Neural cell (in vitro differentiated cells): ENCODE data around the gene ZNF521. TPM values are rescaled to one million over a fixed set of nuclear protein-coding genes. Genes with fewer than 3 reads are reported as not detected.

ENCODE experiments used
- H2AFZ ChIP-seq: fragments of 200-600, 300-800 bp; sonication (generic), shearing (Covaris generic); 2 replicates; pipeline ENCODE4 v1.6.0; 2014; ENCODE audit warnings: low read depth, mild to moderate bottlenecking, antibody characterized with exemption, low read length, moderate library complexity
- H3F3A ChIP-seq: fragments of 200-600 bp; shearing (Covaris generic); 2 replicates; pipeline ENCODE4 v1.6.1; 2016; ENCODE audit warnings: mild to moderate bottlenecking, moderate library complexity, mixed read lengths, antibody characterized with exemption, low read length; ENCODE audit not compliant: insufficient read depth, poor library complexity, severe bottlenecking
- H3K27ac ChIP-seq: fragments of 200-600, 300-800 bp; sonication (generic), shearing (Covaris generic); 2 replicates; pipeline ENCODE4 v1.5.1; 2014; ENCODE audit warnings: mild to moderate bottlenecking, low read length, moderate library complexity
- H3K27me3 ChIP-seq: fragments of 300-800, 200-600 bp; sonication (generic), shearing (Covaris generic); 2 replicates; pipeline ENCODE4 v1.6.0; 2014; ENCODE audit warnings: mild to moderate bottlenecking, low read depth, low read length, moderate library complexity; ENCODE audit not compliant: insufficient read depth
- H3K36me3 ChIP-seq: fragments of 300-800, 200-600 bp; sonication (generic), shearing (Covaris generic); 2 replicates; pipeline ENCODE4 v1.5.1; 2014; ENCODE audit warnings: mild to moderate bottlenecking, antibody characterized with exemption, low read length, moderate library complexity; ENCODE audit not compliant: insufficient read depth
- H3K4me2 ChIP-seq: fragments of 300-800, 200-600 bp; sonication (generic), shearing (Covaris generic); 2 replicates; pipeline ENCODE4 v1.6.0; 2014; ENCODE audit warnings: mild to moderate bottlenecking, low read length
- H3K4me3 ChIP-seq: fragments of 300-800, 200-600 bp; sonication (generic), shearing (Covaris generic); 2 replicates; pipeline ENCODE4 v1.5.1; 2014; ENCODE audit warnings: mild to moderate bottlenecking, low read length, moderate library complexity
- H3K79me2 ChIP-seq: fragments of 200-600 bp; shearing (Covaris generic); replicated peaks from 2 replicates; pipeline ENCODE4 v1.6.0; 2014; ENCODE audit warnings: mild to moderate bottlenecking, low read length, moderate library complexity; ENCODE audit not compliant: insufficient read depth
- H3K9ac ChIP-seq: fragments of 300-800, 200-600 bp; sonication (generic), shearing (Covaris generic); 2 replicates; pipeline ENCODE4 v1.6.1; 2016; ENCODE audit warnings: mild to moderate bottlenecking, low read length, mixed read lengths
- H3K9me2 ChIP-seq: fragments of 200-600 bp; shearing (Covaris generic); 2 replicates; pipeline ENCODE4 v1.6.1; 2016; ENCODE audit warnings: mild to moderate bottlenecking, low read length, mixed read lengths; ENCODE audit not compliant: insufficient read depth
- H3K9me3 ChIP-seq: fragments of 200-600, 300-800 bp; sonication (generic), shearing (Covaris generic); 2 replicates; pipeline ENCODE4 v1.6.1; 2016; ENCODE audit warnings: mild to moderate bottlenecking, mixed run types, low read length, moderate library complexity, mixed read lengths
- H4K20me1 ChIP-seq: fragments of 200-600 bp; shearing (Covaris generic); 2 replicates; pipeline ENCODE4 v1.6.1; 2016; ENCODE audit warnings: mild to moderate bottlenecking, mixed run types; ENCODE audit not compliant: insufficient read depth
- CTCF ChIP-seq: fragments of 450-650 bp; IDR thresholded peaks from 2 replicates; pipeline ENCODE4 v1.5.1; 2014; ENCODE audit warnings: antibody characterized with exemption, mild to moderate bottlenecking, moderate library complexity; ENCODE audit not compliant: poor library complexity, severe bottlenecking
- EP300 ChIP-seq: fragments of 450-650 bp; conservative IDR thresholded peaks from 2 replicates; pipeline ENCODE4 v1.6.1; 2014; ENCODE audit warnings: antibody characterized with exemption, mild to moderate bottlenecking, moderate library complexity; ENCODE audit not compliant: poor library complexity, severe bottlenecking
- EZH2 ChIP-seq: fragments of 200-600, 300-800 bp; shearing (Covaris generic), sonication (generic); IDR thresholded peaks from 2 replicates; pipeline ENCODE4 v1.6.1; 2014; ENCODE audit warnings: antibody characterized with exemption, low read length, borderline replicate concordance, mild to moderate bottlenecking; ENCODE audit not compliant: insufficient read depth, poor library complexity, severe bottlenecking
- MXI1 ChIP-seq: fragments of 450-650 bp; conservative IDR thresholded peaks from 2 replicates; pipeline ENCODE4 v1.6.1; 2014; ENCODE audit warnings: antibody characterized with exemption, mild to moderate bottlenecking; ENCODE audit not compliant: poor library complexity, severe bottlenecking
- POLR2AphosphoS5 ChIP-seq: IDR thresholded peaks from 2 replicates; pipeline ENCODE4 v1.6.1; 2012
- RAD21 ChIP-seq: fragments of 450-650 bp; conservative IDR thresholded peaks from 2 replicates; pipeline ENCODE4 v1.6.1; 2014; ENCODE audit warnings: antibody characterized with exemption, mild to moderate bottlenecking, moderate library complexity
- SMC3 ChIP-seq: fragments of 450-650 bp; conservative IDR thresholded peaks from 2 replicates; pipeline ENCODE4 v1.6.1; 2014; ENCODE audit warnings: antibody characterized with exemption, mild to moderate bottlenecking, moderate library complexity; ENCODE audit not compliant: poor library complexity
- TAF1 ChIP-seq: IDR thresholded peaks from 2 replicates; pipeline ENCODE4 v1.6.1; 2012; ENCODE audit warnings: low read depth
- polyA plus RNA-seq: library from polyadenylated mRNA; depleted of rRNA; stranded (reverse); fragments of >200 nt; gene quantifications from 2 replicates; pipeline ENCODE4 v1.2.3, GENCODE V29; 2014
- TF ChIP-seq, protein P1 (sequence below): IDR thresholded peaks from 2 replicates; pipeline ENCODE4 v1.6.1; 2012; ENCODE audit warnings: borderline replicate concordance

The ZNF521 gene
- polyA plus RNA-seq, 1 donor from 2014 or later = 101 TPM

GRCh38 chr18:25223899-25224886 is 127.8 kb downstream of the ZNF521 start:
- no peak for TF ChIP-seq TAF1
- TF ChIP-seq POLR2AphosphoS5 = no peak
- TF ChIP-seq EP300 = no peak
- TF ChIP-seq RAD21 = no peak
- TF ChIP-seq EZH2 = no peak
- TF ChIP-seq SMC3 = no peak
- TF ChIP-seq, protein P1, sequence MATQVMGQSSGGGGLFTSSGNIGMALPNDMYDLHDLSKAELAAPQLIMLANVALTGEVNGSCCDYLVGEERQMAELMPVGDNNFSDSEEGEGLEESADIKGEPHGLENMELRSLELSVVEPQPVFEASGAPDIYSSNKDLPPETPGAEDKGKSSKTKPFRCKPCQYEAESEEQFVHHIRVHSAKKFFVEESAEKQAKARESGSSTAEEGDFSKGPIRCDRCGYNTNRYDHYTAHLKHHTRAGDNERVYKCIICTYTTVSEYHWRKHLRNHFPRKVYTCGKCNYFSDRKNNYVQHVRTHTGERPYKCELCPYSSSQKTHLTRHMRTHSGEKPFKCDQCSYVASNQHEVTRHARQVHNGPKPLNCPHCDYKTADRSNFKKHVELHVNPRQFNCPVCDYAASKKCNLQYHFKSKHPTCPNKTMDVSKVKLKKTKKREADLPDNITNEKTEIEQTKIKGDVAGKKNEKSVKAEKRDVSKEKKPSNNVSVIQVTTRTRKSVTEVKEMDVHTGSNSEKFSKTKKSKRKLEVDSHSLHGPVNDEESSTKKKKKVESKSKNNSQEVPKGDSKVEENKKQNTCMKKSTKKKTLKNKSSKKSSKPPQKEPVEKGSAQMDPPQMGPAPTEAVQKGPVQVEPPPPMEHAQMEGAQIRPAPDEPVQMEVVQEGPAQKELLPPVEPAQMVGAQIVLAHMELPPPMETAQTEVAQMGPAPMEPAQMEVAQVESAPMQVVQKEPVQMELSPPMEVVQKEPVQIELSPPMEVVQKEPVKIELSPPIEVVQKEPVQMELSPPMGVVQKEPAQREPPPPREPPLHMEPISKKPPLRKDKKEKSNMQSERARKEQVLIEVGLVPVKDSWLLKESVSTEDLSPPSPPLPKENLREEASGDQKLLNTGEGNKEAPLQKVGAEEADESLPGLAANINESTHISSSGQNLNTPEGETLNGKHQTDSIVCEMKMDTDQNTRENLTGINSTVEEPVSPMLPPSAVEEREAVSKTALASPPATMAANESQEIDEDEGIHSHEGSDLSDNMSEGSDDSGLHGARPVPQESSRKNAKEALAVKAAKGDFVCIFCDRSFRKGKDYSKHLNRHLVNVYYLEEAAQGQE = no peak
- H3K36me3 ChIP-seq = peaks cover 19% of the 10 kb centered on the region
- H3F3A ChIP-seq = no peaks in the 10 kb centered on the region
- H3K9me3 ChIP-seq = no peaks in the 10 kb centered on the region
- no peak overlapping the region for H2AFZ ChIP-seq
- peaks cover 25% of the 10 kb centered on the region for H3K79me2 ChIP-seq
- H3K4me3 ChIP-seq = no peak overlapping the region
- H3K27me3 ChIP-seq = no peaks in the 10 kb centered on the region
- no peak overlapping the region for H3K4me2 ChIP-seq
- H3K27ac ChIP-seq = no peak overlapping the region
- H4K20me1 ChIP-seq = no peaks in the 10 kb centered on the region
- H3K9me2 ChIP-seq = no peaks in the 10 kb centered on the region
- H3K9ac ChIP-seq = no peak overlapping the region

GRCh38 chr18:25223211-25223610 is 128.8 kb downstream of the ZNF521 start:
- Histone ChIP-seq H3K4me2 (no peak overlapping the region), H3K79me2 (peaks cover 25% of the 10 kb centered on the region), H3K9me3 (no peaks in the 10 kb centered on the region), H3K9me2 (no peaks in the 10 kb centered on the region), H3K4me3 (no peak overlapping the region), H3K27ac (no peak overlapping the region), H3K36me3 (peaks cover 19% of the 10 kb centered on the region), H4K20me1 (no peaks in the 10 kb centered on the region), H3K9ac (no peak overlapping the region), H2AFZ (no peak overlapping the region), H3K27me3 (no peaks in the 10 kb centered on the region), H3F3A (no peaks in the 10 kb centered on the region)
- TF ChIP-seq TAF1 = no peak
- no peak for TF ChIP-seq RAD21
- TF ChIP-seq EP300 = no peak
- no peak for TF ChIP-seq POLR2AphosphoS5

GRCh38 chr18:25222648-25223047 is 129.3 kb downstream of the ZNF521 start:
- Histone ChIP-seq H3K36me3 (peaks cover 19% of the 10 kb centered on the region), H3K9ac (no peak overlapping the region), H3K4me3 (no peak overlapping the region), H3F3A (no peaks in the 10 kb centered on the region), H2AFZ (no peak overlapping the region), H3K9me2 (no peaks in the 10 kb centered on the region), H3K27ac (no peak overlapping the region), H3K4me2 (no peak overlapping the region), H3K79me2 (peaks cover 25% of the 10 kb centered on the region), H4K20me1 (no peaks in the 10 kb centered on the region), H3K27me3 (no peaks in the 10 kb centered on the region), H3K9me3 (no peaks in the 10 kb centered on the region)
- TF ChIP-seq CTCF (no peak), POLR2AphosphoS5 (no peak), SMC3 (no peak), EZH2 (no peak), RAD21 (no peak), TAF1 (no peak), EP300 (no peak), MXI1 (no peak)
- TF ChIP-seq, protein P1 = no peak
